Tibial artery (tissue), 4 donors: ENCODE data around the gene CCDC50.

Experiments
- DNase-seq, 2 donors: peaks; one replicate each; pipeline ENCODE4 v3.0.0-alpha.2; 2019
- H3K27ac ChIP-seq, 2 donors: fragments of 200-600 bp; sonication (generic) in 1 of 2; 1 replicate in 1 of 2; 2 replicates in 1 of 2; pipeline ENCODE4 v1.5.1; 2018 to 2019; ENCODE audit warnings: mild to moderate bottlenecking in 1 of 2
- H3K27me3 ChIP-seq, 2 donors: fragments of 200-600 bp; sonication (generic) in 1 of 2; one replicate each; pipeline versions ENCODE4 v1.5.1 to v1.6.0; 2016 to 2019
- H3K36me3 ChIP-seq, 3 donors: fragments of 200-600 bp; sonication (generic) in 2 of 3; one replicate each; pipeline ENCODE4 v1.5.1; 2016 to 2019; ENCODE audit warnings: mild to moderate bottlenecking in 2 of 3
- H3K4me1 ChIP-seq, 4 donors: fragments of 200-600 bp; sonication (generic) in 2 of 4; 1 replicate in 3 of 4; 2 replicates in 1 of 4; pipeline ENCODE4 v1.5.1; 2016 to 2019
- H3K4me3 ChIP-seq, 2 donors: fragments of 200-600 bp; sonication (generic) in 1 of 2; 1 replicate in 1 of 2; 2 replicates in 1 of 2; pipeline ENCODE4 v1.5.1; 2018 to 2019; ENCODE audit warnings: mild to moderate bottlenecking in 2 of 2
- H3K9me3 ChIP-seq, 3 donors: fragments of 200-600 bp; sonication (generic) in 1 of 3; one replicate each; pipeline ENCODE4 v1.5.1; 2016 to 2019
- CTCF ChIP-seq, 2 experiments: fragments of 200-600 bp in 1 of 2; fragments of 450-650 bp in 1 of 2; IDR thresholded peaks; one replicate each; pipeline ENCODE4 v1.5.1; 2017 to 2019; ENCODE audit warnings: antibody characterized with exemption in 2 of 2, mild to moderate bottlenecking in 1 of 2, moderate library complexity in 1 of 2
- intact Hi-C: fragments of 100-400 bp; cut with DNase I; formaldehyde crosslinking; loops from one replicate; pipeline ENCODE4 v1.15.0; 2023; ENCODE audit warnings: low total_unique reads

The CCDC50 gene

GRCh38 chr3:191330530-191331048 is 1.4 kb downstream of the CCDC50 start:
- no peaks in the 10 kb centered on the region for H3K36me3 ChIP-seq
- no peak for DNase-seq
- H3K4me3 ChIP-seq: peak overlapping the region; percentile 70 to 74
- intact Hi-C loops: no loop called here
- peaks cover 0 to 54% (median 28%) of the 10 kb centered on the region in 4 donors for H3K4me1 ChIP-seq
- peak overlapping the region; percentile 90 to 94 for H3K27ac ChIP-seq
- TF ChIP-seq CTCF (IDR thresholded peaks at IDR 0.05): no peak
- no peaks in the 10 kb centered on the region for H3K27me3 ChIP-seq
- no peaks in the 10 kb centered on the region for H3K9me3 ChIP-seq

GRCh38 chr3:191331388-191331787 is 2.2 kb downstream of the CCDC50 start:
- intact Hi-C loops: no loop called here
- Histone ChIP-seq H3K27ac (peak overlapping the region; percentile 90 to 94), H3K36me3 (no peaks in the 10 kb centered on the region), H3K9me3 (no peaks in the 10 kb centered on the region), H3K4me3 (peak overlapping the region; percentile 70 to 74), H3K27me3 (no peaks in the 10 kb centered on the region), H3K4me1 (peaks cover 0 to 62% (median 28%) of the 10 kb centered on the region in 4 donors)
- TF ChIP-seq CTCF (IDR thresholded peaks at IDR 0.05): no peak
- no peak for DNase-seq

- Histone ChIP-seq H3K4me1 (peaks cover 0 to 80% (median 33%) of the 10 kb centered on the region in 4 donors), H3K36me3 (no peaks in the 10 kb centered on the region), H3K27ac (peak overlapping the region in 1 of 2 donors; percentile 94), H3K27me3 (no peaks in the 10 kb centered on the region), H3K4me3 (no peak overlapping the region), H3K9me3 (no peaks in the 10 kb centered on the region)
- TF ChIP-seq CTCF (IDR thresholded peaks at IDR 0.05): no peak
- no peak for DNase-seq
- intact Hi-C loops: no loop called here
These were observed 4.2 kb downstream of the CCDC50 start for GRCh38 chr3:191333298-191333880.

GRCh38 chr3:191334346-191334893 is 5.2 kb downstream of the CCDC50 start:
- Histone ChIP-seq H3K9me3 (no peaks in the 10 kb centered on the region), H3K27me3 (no peaks in the 10 kb centered on the region), H3K36me3 (no peaks in the 10 kb centered on the region), H3K27ac (peak overlapping the region in 1 of 2 donors; percentile 70), H3K4me1 (peaks cover 0 to 85% (median 35%) of the 10 kb centered on the region in 4 donors), H3K4me3 (no peak overlapping the region)
- TF ChIP-seq CTCF (IDR thresholded peaks at IDR 0.05): no peak
- intact Hi-C loops: no loop called here
- no peak for DNase-seq

GRCh38 chr3:191336833-191337232 is 7.6 kb downstream of the CCDC50 start:
- no peak for DNase-seq
- H3K4me1 ChIP-seq: peaks cover 0 to 98% (median 41%) of the 10 kb centered on the region in 4 donors
- TF ChIP-seq CTCF (IDR thresholded peaks at IDR 0.05): no peak
- no peaks in the 10 kb centered on the region for H3K27me3 ChIP-seq
- H3K9me3 ChIP-seq: no peaks in the 10 kb centered on the region
- peak overlapping the region in 1 of 2 donors; percentile 70 for H3K27ac ChIP-seq
- intact Hi-C loops: no loop called here
- no peaks in the 10 kb centered on the region for H3K36me3 ChIP-seq
- no peak overlapping the region for H3K4me3 ChIP-seq
